Measurements from ENCODE around the gene BTBD7.

The BTBD7 gene

DNA sequence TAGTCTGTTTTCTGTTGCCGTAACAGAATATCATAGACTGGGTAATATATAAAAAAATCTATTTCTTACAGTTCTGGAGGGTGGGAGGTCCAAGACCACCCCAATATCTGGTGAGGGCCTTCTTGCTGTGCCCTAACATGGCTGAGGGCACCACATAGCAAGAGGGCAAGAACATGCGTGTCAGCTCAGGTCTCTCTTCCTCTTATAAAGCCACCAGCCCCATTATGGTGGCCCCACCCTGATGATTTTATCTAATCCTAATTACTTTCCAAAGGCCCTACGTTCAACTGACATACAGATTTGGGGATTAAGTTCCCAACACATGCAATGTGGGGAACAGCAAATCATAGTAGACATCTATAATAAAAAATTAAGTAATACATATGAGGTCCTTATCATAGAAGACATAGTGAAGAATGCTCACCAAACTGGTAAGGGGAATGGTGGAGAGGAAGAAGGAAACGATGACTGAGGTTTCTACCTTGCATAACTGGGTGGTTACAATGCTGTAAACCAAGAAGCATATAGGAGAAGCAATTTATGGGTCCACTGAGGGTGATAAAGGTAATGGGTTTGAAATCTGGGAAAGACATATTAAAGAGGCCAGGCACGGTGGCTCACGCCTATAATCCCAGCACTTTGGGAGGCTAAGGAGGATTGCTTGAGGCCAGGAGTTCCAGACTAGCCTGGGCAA lies 27.0 kb downstream of the BTBD7 start:
- no peak for DNase-seq (ENCODE audit: low read depth, low spot score)
- no peak overlapping the region for H3K4me3 ChIP-seq (ENCODE audit: low read depth, low read length)
- in situ Hi-C loops (cut with HindIII; ENCODE audit: low sequenced_read_pairs) = no loop called here
- TF ChIP-seq, protein P1, sequence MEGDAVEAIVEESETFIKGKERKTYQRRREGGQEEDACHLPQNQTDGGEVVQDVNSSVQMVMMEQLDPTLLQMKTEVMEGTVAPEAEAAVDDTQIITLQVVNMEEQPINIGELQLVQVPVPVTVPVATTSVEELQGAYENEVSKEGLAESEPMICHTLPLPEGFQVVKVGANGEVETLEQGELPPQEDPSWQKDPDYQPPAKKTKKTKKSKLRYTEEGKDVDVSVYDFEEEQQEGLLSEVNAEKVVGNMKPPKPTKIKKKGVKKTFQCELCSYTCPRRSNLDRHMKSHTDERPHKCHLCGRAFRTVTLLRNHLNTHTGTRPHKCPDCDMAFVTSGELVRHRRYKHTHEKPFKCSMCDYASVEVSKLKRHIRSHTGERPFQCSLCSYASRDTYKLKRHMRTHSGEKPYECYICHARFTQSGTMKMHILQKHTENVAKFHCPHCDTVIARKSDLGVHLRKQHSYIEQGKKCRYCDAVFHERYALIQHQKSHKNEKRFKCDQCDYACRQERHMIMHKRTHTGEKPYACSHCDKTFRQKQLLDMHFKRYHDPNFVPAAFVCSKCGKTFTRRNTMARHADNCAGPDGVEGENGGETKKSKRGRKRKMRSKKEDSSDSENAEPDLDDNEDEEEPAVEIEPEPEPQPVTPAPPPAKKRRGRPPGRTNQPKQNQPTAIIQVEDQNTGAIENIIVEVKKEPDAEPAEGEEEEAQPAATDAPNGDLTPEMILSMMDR (IDR thresholded peaks at IDR 0.05; ENCODE audit: low read depth, low read length) = no peak

DNA sequence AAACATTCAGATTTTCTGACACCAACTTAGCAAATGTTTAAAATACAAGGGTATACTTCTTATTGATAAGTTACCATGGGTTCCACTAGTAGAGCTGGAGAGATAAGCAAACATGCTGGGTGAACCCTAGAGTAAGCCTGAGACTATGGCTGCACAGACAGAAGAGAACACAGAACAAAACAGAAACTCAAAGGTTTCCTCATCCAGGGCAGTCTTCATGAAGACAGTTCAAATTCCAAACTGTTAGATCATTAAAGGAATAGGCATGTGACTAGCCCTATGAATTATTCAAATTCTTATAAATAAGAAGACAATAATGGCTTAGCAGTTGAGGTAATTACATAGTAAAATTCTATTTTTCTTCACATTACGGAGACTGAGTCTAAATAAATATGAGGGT lies 28.1 kb downstream of the BTBD7 start:
- TF ChIP-seq, protein P1 (IDR thresholded peaks at IDR 0.05; ENCODE audit: low read depth, low read length) = no peak
- DNase-seq (ENCODE audit: low read depth, low spot score) = no peak
- H3K4me3 ChIP-seq (ENCODE audit: low read depth, low read length) = no peak overlapping the region
- in situ Hi-C loops (cut with HindIII; ENCODE audit: low sequenced_read_pairs) = no loop called here

DNA sequence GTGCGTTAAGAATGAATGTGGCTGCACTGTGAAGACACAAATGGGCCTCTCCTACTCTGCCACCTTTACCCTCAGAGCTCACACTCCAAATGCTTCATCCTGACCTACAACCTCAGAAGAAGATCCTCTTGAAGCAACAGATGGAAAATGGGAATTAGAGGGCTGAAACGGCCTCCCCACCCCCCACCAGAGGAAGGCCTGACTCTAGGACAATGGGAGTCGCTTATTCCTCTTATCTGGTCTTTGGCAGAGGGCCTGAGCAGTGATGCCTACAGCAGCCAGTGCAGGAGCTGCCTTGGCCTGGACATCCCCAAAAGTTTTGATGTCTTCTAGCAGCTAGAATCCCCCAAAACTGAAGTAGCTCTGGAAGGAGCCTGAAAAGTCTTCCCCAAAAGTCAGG lies 29.2 kb downstream of the BTBD7 start:
- no peak for DNase-seq (ENCODE audit: low read depth, low spot score)
- H3K4me3 ChIP-seq (ENCODE audit: low read depth, low read length) = no peak overlapping the region
- TF ChIP-seq, protein P1 (IDR thresholded peaks at IDR 0.05; ENCODE audit: low read depth, low read length) = no peak
- in situ Hi-C loops (cut with HindIII; ENCODE audit: low sequenced_read_pairs) = no loop called here

DNA sequence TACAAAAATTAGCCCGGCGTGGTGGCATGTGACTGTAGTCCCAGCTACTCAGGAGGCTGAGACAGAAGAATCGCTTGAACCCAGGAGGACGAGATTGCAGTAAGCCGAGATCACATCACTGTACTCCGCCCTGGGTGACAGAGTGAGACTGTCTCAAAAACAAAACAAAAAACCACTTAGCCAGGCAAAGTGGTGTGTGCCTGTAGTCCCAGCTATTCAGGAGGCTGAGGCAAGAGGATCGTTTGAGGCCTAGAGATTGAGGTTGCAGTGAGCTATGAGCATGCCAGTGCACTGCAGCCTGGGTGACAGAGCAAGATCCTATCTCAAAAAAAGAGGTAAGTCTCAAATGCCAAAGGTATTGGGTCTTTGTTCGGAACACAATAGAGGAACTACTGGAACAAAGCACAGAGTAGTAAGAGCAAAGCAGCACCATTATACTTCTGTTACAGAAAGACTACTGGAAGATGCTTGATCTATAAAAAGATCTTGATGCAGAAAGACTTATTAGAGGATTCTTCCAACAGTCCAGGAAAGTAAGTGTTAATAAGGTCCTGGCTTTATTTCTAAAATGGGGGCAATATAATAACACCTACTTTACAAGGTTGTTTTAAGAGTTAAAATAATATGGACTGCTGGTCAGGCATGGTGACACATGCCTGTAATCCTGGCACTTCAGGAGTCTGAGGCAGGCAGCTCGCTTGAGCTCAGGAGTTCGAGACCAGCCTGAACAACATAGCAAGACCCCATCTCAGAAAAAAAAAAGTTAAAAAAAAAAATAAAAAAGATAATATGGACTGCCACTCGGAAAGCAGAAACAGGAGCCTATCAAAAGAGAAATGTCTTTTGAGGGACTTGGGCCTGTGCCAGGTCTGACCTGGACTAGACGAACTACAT lies 29.9 kb downstream of the BTBD7 start:
- TF ChIP-seq, protein P1 (IDR thresholded peaks at IDR 0.05; ENCODE audit: low read depth, low read length) = no peak
- no peak overlapping the region for H3K4me3 ChIP-seq (ENCODE audit: low read depth, low read length)
- DNase-seq (ENCODE audit: low read depth, low spot score) = no peak
- in situ Hi-C loops (cut with HindIII; ENCODE audit: low sequenced_read_pairs) = no loop called here

DNA sequence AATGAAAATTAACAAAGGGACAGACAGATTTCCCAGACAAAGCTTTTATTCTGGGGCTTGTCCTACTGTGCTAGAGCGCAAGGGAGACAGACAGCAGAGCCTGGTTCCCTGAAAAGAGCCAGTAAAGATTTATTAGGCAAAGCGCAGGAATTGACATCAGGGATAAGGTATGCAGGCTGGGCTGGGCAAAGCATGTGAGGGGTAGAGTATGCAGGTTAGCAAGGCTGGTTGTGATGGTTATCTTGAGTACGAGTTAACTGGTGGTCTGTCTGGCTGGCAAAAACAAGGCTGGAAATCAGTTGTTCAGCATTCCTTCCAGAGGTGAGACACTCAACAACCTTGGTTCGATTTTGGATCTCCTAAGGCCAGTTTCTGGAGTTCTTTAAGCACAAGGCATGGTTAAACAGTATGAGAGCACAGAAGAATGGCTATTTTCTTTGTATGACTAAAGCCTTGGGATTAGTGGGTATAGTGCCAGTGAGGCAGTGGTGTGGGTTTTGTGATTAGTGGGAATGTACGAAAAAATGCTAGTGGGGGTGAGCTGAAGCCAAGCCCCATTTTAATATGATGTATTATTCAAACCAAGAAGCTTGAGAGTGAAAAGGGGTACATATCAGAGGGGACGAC lies 30.9 kb downstream of the BTBD7 start:
- H3K4me3 ChIP-seq (ENCODE audit: low read depth, low read length) = no peak overlapping the region
- DNase-seq (ENCODE audit: low read depth, low spot score) = peak; percentile 26
- TF ChIP-seq, protein P1 (IDR thresholded peaks at IDR 0.05; ENCODE audit: low read depth, low read length) = no peak
- in situ Hi-C loops (cut with HindIII; ENCODE audit: low sequenced_read_pairs) = no loop called here

DNA sequence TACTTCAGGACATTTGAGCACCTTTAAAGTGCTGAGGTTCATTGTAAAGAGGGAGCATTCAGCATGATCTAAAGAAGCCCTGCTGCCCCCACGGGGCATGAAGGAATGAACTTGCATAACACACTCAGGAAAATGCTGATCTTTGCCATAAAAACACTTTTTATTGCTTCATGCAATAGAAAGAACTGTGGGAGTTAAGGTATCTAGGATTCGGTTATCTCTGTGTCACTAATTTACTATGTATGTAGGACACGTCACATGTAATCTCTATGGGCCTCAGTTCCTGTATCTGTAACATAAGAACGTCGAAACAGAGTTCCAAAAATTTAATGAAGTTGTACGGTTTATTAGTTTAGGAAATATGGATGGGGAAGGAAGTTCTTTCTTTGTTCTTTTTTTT lies 33.0 kb downstream of the BTBD7 start:
- in situ Hi-C loops (cut with HindIII; ENCODE audit: low sequenced_read_pairs) = no loop called here
- no peak for DNase-seq (ENCODE audit: low read depth, low spot score)

More for the DNA sequence above, 33.0 kb downstream of the BTBD7 start:
- TF ChIP-seq, protein P1 (IDR thresholded peaks at IDR 0.05; ENCODE audit: low read depth, low read length) = no peak
- no peak overlapping the region for H3K4me3 ChIP-seq (ENCODE audit: low read depth, low read length)
